ENCODE measurements around the gene PTPRG. TPM values are rescaled to one million over a fixed set of nuclear protein-coding genes. Genes with fewer than 3 reads are reported as not detected.

The PTPRG gene
- total RNA-seq, 1 donor from 2014 or later, result 77.2 TPM

DNA sequence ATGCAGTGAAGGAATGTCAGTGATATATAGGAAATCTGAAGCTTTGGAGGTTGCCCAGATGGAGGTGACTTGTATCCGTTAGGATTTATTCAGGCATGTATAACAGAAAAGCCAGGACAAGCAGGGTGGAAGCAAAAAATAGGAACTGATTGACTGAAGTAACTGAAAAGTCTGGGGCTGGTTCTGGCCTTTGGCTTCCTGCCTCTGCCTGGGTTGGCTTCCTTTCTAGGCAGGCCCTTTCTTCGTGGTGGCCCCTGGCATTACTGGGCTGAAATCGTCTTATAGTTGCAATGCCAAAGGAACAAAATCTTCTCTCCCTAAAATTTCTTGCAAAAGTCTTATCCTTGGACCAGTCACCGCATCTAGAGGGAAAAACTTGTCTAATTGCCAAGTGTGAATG, 386.1 kb downstream of the PTPRG start:
- Mint-ChIP-seq H3K9me3 (peaks cover 6% of the 10 kb centered on the region), H3K27ac (no peak overlapping the region), H3K4me1 (ENCODE audit: unreplicated experiment) (peaks cover 19% of the 10 kb centered on the region), H3K27me3 (no peaks in the 10 kb centered on the region), H3K36me3 (peaks cover 3% of the 10 kb centered on the region), H3K4me3 (no peak overlapping the region)
- TF ChIP-seq, protein P1, sequence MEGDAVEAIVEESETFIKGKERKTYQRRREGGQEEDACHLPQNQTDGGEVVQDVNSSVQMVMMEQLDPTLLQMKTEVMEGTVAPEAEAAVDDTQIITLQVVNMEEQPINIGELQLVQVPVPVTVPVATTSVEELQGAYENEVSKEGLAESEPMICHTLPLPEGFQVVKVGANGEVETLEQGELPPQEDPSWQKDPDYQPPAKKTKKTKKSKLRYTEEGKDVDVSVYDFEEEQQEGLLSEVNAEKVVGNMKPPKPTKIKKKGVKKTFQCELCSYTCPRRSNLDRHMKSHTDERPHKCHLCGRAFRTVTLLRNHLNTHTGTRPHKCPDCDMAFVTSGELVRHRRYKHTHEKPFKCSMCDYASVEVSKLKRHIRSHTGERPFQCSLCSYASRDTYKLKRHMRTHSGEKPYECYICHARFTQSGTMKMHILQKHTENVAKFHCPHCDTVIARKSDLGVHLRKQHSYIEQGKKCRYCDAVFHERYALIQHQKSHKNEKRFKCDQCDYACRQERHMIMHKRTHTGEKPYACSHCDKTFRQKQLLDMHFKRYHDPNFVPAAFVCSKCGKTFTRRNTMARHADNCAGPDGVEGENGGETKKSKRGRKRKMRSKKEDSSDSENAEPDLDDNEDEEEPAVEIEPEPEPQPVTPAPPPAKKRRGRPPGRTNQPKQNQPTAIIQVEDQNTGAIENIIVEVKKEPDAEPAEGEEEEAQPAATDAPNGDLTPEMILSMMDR (conservative IDR thresholded peaks at IDR 0.05), result no peak
- DNase-seq (ENCODE audit: extremely low spot score, unreplicated experiment), result no peak

DNA sequence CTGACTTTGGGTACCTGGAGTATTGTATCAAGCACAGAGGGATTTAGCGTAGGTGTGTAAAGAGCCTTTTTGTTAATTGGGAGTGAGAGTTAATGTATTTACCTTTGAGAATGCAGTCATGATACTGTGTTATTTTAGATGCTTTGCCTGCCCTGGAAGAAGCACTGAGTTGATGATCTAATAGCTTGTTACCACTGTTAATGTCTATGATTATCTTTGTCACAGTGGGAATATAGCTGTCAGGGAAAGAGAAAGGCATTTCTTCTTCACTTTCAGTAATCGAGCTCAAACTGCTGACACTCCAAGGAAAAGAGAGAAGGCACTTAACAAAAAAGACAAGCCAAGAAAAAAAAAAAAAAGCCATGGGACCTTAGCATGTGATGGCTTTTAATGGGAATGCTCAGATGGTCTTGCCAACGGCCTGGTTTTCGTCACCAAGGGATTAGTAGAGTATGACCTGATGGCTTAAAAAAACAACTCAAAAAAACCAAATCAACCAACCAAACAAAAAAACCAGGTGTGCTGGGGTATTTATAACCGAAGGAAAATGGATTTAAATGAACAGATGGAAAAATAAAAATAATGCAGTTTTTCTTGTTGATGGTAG, 387.4 kb downstream of the PTPRG start:
- Mint-ChIP-seq H3K4me1 (ENCODE audit: unreplicated experiment) (peaks cover 19% of the 10 kb centered on the region), H3K27ac (no peak overlapping the region), H3K4me3 (no peak overlapping the region), H3K27me3 (no peaks in the 10 kb centered on the region), H3K36me3 (no peaks in the 10 kb centered on the region), H3K9me3 (peaks cover 6% of the 10 kb centered on the region)
- no peak for DNase-seq (ENCODE audit: extremely low spot score, unreplicated experiment)
- TF ChIP-seq, protein P1 (conservative IDR thresholded peaks at IDR 0.05), result no peak

DNA sequence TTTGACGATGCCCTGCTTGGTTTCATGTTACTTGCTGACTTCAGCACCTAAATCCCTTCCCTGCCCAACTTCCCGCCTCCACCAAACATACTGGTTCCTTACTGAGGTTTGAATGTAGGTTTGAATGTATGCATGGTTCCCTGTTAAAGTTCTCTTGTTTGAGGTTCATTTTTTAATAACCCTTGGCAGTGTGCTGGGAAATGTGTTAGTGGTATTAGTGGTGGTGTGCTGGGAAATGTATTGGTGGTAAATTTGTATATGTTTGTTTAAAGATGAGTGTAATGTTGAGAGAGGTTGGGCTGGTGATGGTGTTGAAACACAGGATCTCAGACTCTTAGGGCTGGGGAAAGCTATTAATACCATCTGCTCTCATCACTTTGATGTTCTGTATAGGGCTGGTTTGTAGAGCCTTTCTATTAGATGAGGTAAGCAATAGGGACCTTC, 392.7 kb downstream of the PTPRG start:
- TF ChIP-seq, protein P1 (conservative IDR thresholded peaks at IDR 0.05), result no peak
- Mint-ChIP-seq H3K27me3 (no peaks in the 10 kb centered on the region), H3K36me3 (no peaks in the 10 kb centered on the region), H3K27ac (no peak overlapping the region), H3K9me3 (peaks cover 6% of the 10 kb centered on the region), H3K4me1 (ENCODE audit: unreplicated experiment) (peaks cover 5% of the 10 kb centered on the region), H3K4me3 (no peak overlapping the region)
- DNase-seq (ENCODE audit: extremely low spot score, unreplicated experiment), result no peak

- Mint-ChIP-seq H3K9me3 (peaks cover 6% of the 10 kb centered on the region), H3K4me1 (ENCODE audit: unreplicated experiment) (peaks cover 5% of the 10 kb centered on the region), H3K4me3 (no peak overlapping the region), H3K27me3 (no peaks in the 10 kb centered on the region), H3K36me3 (no peaks in the 10 kb centered on the region), H3K27ac (no peak overlapping the region)
- no peak for DNase-seq (ENCODE audit: extremely low spot score, unreplicated experiment)
- TF ChIP-seq, protein P1 (conservative IDR thresholded peaks at IDR 0.05), result no peak
These were observed 394.1 kb downstream of the PTPRG start for GRCh38 chr3:61955483-61955882.

- peaks cover 5% of the 10 kb centered on the region for H3K4me1 Mint-ChIP-seq (ENCODE audit: unreplicated experiment)
- H3K4me3 Mint-ChIP-seq, result no peak overlapping the region
- no peaks in the 10 kb centered on the region for H3K36me3 Mint-ChIP-seq
- no peak for DNase-seq (ENCODE audit: extremely low spot score, unreplicated experiment)
- no peaks in the 10 kb centered on the region for H3K27me3 Mint-ChIP-seq
- TF ChIP-seq, protein P1 (conservative IDR thresholded peaks at IDR 0.05), result no peak
- peaks cover 2% of the 10 kb centered on the region for H3K9me3 Mint-ChIP-seq
- H3K27ac Mint-ChIP-seq, result no peak overlapping the region
These were observed 394.9 kb downstream of the PTPRG start for GRCh38 chr3:61956236-61956635.

All from type B pancreatic cell (in vitro differentiated cells).